Stimulated activated CD4-positive, alpha-beta T cell treated with anti-CD3 and anti-CD28 coated beads, Interleukin-1b, Interleukin-23, amount 100 ng/mL, for 48 hours (primary cell): ENCODE data around the gene DOCK6.

Source experiments
- DNase-seq: peaks from one replicate; pipeline ENCODE4 v3.0.0-alpha.2; 2020

Gene DOCK6, protein sequence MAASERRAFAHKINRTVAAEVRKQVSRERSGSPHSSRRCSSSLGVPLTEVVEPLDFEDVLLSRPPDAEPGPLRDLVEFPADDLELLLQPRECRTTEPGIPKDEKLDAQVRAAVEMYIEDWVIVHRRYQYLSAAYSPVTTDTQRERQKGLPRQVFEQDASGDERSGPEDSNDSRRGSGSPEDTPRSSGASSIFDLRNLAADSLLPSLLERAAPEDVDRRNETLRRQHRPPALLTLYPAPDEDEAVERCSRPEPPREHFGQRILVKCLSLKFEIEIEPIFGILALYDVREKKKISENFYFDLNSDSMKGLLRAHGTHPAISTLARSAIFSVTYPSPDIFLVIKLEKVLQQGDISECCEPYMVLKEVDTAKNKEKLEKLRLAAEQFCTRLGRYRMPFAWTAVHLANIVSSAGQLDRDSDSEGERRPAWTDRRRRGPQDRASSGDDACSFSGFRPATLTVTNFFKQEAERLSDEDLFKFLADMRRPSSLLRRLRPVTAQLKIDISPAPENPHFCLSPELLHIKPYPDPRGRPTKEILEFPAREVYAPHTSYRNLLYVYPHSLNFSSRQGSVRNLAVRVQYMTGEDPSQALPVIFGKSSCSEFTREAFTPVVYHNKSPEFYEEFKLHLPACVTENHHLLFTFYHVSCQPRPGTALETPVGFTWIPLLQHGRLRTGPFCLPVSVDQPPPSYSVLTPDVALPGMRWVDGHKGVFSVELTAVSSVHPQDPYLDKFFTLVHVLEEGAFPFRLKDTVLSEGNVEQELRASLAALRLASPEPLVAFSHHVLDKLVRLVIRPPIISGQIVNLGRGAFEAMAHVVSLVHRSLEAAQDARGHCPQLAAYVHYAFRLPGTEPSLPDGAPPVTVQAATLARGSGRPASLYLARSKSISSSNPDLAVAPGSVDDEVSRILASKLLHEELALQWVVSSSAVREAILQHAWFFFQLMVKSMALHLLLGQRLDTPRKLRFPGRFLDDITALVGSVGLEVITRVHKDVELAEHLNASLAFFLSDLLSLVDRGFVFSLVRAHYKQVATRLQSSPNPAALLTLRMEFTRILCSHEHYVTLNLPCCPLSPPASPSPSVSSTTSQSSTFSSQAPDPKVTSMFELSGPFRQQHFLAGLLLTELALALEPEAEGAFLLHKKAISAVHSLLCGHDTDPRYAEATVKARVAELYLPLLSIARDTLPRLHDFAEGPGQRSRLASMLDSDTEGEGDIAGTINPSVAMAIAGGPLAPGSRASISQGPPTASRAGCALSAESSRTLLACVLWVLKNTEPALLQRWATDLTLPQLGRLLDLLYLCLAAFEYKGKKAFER (N-terminal part only)

GRCh38 chr19:11261971-11262839 is at the start of gene DOCK6:
TSS of gene DOCK6 (minus strand) at chr19:11262524. CDS start at chr19:11262440, 84 bp downstream.
- DNase-seq, result no peak

GRCh38 chr19:11306337-11306736 is 44.0 kb upstream of the DOCK6 start:
- no peak for DNase-seq

DNA sequence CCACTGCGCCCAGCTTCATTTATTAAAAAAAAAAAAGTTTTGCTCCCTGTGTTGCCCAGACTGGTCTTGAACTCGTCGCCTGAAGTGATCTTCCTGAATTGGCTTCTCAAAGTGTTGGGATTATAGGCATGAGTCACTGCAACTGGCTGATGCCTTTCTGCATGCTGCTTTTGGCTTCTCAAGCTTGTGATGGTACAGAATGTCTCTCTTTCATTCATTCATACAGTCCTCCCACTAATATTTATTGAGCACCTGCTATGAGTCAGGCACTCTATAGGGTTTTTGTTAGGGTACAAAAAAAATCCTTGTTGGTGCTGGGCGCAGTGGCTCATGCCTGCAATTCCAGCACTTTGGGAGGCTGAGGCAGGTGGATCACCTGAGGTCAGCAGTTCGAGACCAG is 42.6 kb upstream of the DOCK6 start:
- DNase-seq, result no peak

DNA sequence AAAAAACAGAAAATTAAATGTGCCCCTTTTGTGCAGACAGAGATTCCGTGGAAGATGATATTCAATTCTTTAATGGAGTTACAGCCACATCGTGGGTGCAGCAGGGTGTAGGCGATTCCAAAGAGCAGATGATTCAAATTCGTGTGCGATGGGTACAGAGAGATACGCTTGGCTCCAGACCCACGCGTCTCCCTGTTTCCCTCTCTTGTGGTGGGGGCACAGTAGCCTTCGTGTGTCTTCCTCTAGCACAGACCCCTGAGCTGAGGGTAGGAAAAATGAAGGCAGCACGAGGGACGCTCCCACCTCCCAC is 38.4 kb upstream of the DOCK6 start:
- DNase-seq, result no peak

- DNase-seq, result no peak
Measured at GRCh38 chr19:11299946-11300810, 37.9 kb upstream of the DOCK6 start.

DNA sequence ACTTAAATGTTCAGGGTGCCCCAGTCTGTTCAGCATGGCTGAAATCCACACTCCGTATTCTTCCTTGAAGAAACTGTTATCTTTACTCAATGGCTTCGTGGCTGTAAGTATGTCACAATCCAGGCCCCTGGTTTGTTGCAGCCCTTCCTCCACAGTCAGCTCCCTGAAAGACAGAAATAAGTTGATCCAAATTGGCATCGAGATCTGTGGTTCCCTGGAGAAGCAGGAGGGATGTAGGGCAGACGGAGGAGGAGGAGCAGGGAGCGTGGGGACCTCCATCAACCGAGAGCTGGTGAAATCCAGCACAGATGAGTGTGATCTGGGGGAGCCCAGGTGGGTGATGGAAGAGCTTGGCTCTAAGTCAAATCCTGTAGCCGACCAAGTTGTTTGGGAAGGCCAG is 33.9 kb upstream of the DOCK6 start:
- no peak for DNase-seq

- no peak for DNase-seq
Measured at GRCh38 chr19:11295665-11296245, 33.4 kb upstream of the DOCK6 start, which contains the start of gene TSPAN16. TSS of gene TSPAN16 (plus strand) at chr19:11296160. CDS start at chr19:11296298, 138 bp downstream.

DNA sequence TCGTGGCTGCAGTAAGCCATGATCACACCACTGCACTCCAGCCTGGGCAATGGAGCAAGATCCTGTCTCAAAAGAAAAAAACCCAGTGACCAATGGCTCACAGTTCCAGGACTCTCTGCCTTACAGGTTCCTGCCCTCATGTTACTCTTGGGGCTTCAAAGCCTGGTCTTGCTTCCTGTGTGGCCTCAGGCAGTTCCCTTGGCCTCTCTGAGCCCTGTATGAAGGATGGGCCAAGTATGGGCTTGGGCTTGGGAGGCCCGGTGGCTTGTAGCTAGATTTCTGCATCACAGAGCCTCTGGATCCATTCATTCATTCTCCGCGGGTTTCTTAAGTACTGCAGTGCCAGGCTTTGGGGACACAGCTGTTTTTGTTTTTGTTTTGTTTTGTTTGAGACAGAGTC is 32.9 kb upstream of the DOCK6 start:
- no peak for DNase-seq

DNA sequence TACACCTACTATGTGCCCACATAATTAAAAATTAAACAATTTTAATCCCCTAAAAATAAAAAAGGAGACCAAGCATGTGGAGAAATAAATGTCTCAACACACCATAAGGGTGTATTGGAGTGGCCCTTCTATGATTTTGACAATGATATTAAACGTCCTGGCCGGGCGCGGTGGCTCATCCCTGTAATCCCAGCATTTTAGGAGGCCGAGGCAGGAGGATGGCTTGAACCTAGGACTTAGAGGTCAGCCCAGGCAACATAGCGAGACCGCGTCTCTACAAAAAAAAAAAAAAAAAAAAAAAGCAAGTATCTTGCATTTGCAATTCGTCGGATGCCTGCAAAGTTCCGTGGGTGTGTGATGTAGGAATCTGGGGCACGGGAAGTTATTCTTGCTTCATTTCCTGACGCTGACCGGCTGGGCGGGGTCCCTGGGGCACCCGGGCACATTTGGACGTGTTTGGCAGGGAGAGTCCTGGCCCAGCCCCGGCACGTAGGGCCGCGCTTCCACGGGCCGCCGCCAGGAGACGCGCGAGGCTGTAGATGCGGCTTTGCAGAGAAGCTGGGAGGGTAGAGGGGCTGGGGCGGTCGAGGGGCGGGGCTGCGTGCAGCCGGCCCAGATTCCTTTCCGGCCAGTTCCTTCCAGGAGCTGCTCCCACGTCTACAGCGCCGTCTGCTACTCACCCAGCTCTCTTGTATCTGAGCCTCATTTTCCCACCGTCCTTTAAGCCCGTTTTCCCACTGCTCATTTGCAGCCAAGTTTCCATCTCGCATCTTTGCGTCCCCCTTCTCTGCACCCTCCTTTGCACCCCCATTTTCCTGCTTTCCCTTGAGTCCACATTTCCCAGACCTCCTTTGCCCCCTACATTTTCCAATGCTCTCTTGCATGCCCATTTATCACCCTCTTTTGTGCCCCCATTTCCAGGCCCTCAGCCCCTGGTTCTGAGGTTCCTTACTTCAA is 31.4 kb upstream of the DOCK6 start:
- DNase-seq, result peak; percentile 82

GRCh38 chr19:11291991-11292390 is 29.7 kb upstream of the DOCK6 start:
- DNase-seq, result no peak

DNA sequence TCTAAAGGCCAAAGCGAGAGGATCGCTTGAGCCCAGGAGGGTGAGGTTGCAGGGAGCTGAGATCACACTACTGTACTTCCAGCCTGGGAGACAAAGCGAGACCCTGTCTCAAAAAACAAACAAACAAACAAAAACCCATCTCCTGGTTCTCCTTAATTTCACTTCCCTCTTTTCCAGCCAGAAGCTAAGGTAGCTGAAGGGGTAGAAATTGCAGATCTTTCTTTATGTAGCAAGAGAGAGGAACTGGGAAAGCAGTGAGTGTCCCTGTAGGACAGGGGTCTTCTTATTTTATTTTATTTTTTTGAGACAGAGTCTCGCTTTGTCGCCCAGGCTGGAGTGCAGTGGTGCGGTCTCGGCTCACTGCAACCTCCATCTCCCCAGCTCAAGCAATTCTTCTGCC is 29.1 kb upstream of the DOCK6 start:
- DNase-seq, result no peak

DNA sequence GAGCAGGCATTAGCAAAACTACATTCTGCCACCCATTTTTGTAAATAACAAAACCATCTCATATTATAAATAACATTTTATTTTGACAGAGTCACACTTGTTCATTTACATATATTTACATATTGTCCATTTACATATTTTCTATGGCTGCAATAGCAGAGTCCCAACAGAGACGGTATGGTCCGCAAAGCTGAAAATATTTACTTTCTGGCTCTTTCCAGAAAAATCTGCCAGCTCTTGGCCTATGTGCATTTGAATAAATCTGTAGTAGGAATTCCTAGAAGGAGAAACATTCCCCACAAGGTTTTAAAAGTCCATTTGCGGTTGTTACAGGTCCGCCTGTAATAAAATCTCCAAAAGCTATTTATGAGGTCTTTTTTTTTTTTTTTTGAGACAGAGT is 27.9 kb upstream of the DOCK6 start:
- DNase-seq, result no peak

GRCh38 chr19:11288349-11288748 is 26.0 kb upstream of the DOCK6 start:
- DNase-seq, result no peak

DNA sequence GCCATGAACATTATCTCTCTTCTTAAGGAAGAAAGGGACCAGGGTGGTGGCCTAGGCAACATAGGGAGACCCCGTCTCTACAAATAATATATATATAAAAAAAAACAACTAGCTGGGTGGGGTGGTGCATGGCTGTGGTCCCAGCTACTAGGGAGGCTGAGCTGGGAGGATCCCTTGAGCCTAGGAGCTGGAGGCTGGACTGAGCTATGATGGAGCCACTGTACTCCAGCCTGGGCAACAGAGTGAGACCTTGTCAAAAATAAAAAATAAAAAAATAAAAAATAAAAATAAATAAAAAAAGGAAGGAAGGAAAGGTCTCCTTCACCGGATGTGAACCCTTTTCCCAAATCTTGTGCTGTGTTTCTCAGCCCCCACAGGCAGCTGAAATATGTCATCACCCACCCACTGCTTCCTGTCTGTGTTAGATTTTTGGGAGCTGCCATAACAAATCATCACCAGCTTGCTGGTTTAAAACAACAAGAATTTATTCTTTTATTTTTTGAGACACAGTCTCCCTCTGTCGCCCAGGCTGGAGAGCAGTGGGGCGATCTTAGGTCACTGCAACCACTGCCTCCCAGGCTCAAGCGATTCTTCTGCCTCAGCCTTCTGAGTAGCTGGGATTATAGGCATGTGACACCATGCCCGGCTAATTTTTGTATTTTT is 24.1 kb upstream of the DOCK6 start:
- DNase-seq, result no peak

GRCh38 chr19:11284515-11284914 is 22.2 kb upstream of the DOCK6 start:
- DNase-seq, result no peak

- no peak for DNase-seq
Measured at GRCh38 chr19:11281356-11282049, 19.2 kb upstream of the DOCK6 start.

- no peak for DNase-seq
Measured at GRCh38 chr19:11279505-11280236, 17.3 kb upstream of the DOCK6 start.

DNA sequence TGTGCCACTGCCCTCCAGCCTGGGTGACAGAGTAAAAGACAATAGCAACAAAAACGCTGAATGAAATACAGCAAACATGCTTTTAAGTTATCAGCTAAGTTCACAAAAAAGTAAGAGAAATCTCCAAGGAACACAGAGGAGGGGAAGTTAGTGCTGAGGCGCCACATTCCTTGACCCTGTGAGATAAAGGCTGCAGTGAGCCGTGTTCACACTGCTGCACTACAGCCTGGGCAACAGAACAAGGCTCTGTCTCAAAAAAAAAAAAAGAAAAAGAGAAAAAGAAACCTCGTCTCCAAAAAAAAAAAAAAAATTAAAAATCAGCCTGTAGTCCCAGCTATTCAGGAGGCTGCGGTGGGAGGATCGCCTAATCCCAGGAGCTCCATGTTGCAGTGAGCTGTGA is 16.3 kb upstream of the DOCK6 start:
- no peak for DNase-seq
